DMS114 treated with DMSO at 0.1 percent for 48 hours (cell line): ENCODE results near the gene GATA1.

Experiments
- DNase-seq: peaks from one replicate; lab custom pipeline; 2025; ENCODE audit not compliant: unreplicated experiment; lab: John Stamatoyannopoulos, UW

GATA1 gene

GRCh38 chrX:48839686-48840085 lies 53.3 kb downstream of the GATA1 start:
- DNase-seq: no peak
